Activated CD8-positive, alpha-beta memory T cell treated with anti-CD3 and anti-CD28 coated beads, Interleukin-2, amount 10 ng/mL, durations not matched to agents 7 days and 5 days (primary cell): ENCODE data around the gene TAF4. TPM values are rescaled to one million over a fixed set of nuclear protein-coding genes. Genes with fewer than 3 reads are reported as not detected.
"Not testable (repeated sequence)": the region's sequence is repeated elsewhere in the genome, so short reads cannot be mapped to it uniquely, and the experiment has no call there.

Source experiments
- ATAC-seq: fragments of 150-1000 bp; cut with Tn5 transposase; one replicate; pipeline ENCODE4 v1.10.0; 2021; ENCODE audit warnings: moderate library complexity
- CTCF ChIA-PET: fragments of 350-600 bp; sonication (Branson Sonifier 250); formaldehyde crosslinking; loops from one replicate; lab custom pipeline; 2021; ENCODE audit warnings: antibody characterized with exemption; lab: Charles Lee
- DNase-seq: peaks from one replicate; pipeline ENCODE4 v3.0.0-alpha.2; 2020
- H3K27ac Mint-ChIP-seq: one replicate; pipeline ENCODE4 v1.8.0; 2021; ENCODE audit warnings: mild to moderate bottlenecking, mixed read lengths
- H3K27me3 Mint-ChIP-seq: one replicate; pipeline ENCODE4 v1.8.0; 2021; ENCODE audit warnings: mixed read lengths
- H3K36me3 Mint-ChIP-seq: one replicate; pipeline ENCODE4 v1.8.0; 2021; ENCODE audit warnings: mild to moderate bottlenecking, mixed read lengths
- H3K4me1 Mint-ChIP-seq: one replicate; pipeline ENCODE4 v1.8.0; 2021; ENCODE audit warnings: mixed read lengths
- H3K4me3 Mint-ChIP-seq: one replicate; pipeline ENCODE4 v1.8.0; 2021; ENCODE audit warnings: mild to moderate bottlenecking, moderate library complexity, mixed read lengths
- H3K9me3 Mint-ChIP-seq: one replicate; pipeline ENCODE4 v1.8.0; 2022; ENCODE audit warnings: low read depth, mixed read lengths
- total RNA-seq, 2 experiments: library from RNA; stranded (reverse); gene quantifications; one replicate each; pipeline ENCODE4 v1.2.3, GENCODE V29; 2021

Gene TAF4
- total RNA-seq, 2 experiments from 2014 or later = 21.1 to 24.2 TPM

DNA sequence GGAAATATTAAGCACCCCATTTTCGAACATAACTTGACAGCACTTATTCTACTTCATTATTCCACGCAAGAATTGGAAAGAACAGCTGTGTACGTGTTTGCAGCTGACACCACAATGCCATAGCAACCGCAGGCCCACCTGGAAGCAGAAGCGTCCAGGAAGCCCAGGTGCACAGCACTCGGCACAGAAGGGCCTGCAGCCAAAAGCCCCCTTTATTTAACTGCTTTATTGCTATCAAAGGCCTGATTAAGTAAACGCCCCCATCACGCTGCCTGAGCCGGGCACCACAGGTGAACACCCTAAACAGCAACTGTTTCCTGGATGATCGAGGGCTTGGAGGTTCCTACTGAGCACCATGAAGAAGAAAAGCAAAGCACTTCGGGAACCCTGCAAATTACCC lies 6.3 kb downstream of the TAF4 start:
- no peak for ATAC-seq
- Mint-ChIP-seq H3K27ac (no peak overlapping the region), H3K9me3 (no peaks in the 10 kb centered on the region), H3K4me3 (no peak overlapping the region), H3K4me1 (peaks cover 25% of the 10 kb centered on the region), H3K27me3 (no peaks in the 10 kb centered on the region), H3K36me3 (peaks cover 5% of the 10 kb centered on the region)
- CTCF ChIA-PET = no interaction called here
- no peak for DNase-seq

DNA sequence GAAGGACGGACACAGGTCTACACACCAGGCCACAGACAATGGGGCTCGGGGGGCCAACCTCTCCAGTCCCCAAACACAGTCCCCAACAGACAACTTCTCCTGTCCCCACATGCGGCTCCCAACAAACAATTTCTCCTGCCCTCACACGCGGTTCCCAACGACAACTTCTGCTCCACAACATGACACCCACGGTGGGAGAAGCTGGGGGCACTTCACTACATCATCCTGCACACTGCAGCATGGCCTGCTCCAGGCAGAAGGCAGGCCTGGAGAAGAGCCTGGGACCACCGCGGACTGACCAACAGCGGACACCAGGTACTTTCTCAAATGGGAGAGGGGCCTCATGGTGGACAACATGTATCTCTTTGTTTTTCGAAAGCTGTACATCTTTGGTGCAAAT lies 6.7 kb downstream of the TAF4 start:
- H3K27ac Mint-ChIP-seq = no peak overlapping the region
- CTCF ChIA-PET = no interaction called here
- no peaks in the 10 kb centered on the region for H3K9me3 Mint-ChIP-seq
- DNase-seq = no peak
- peaks cover 4% of the 10 kb centered on the region for H3K36me3 Mint-ChIP-seq
- no peaks in the 10 kb centered on the region for H3K27me3 Mint-ChIP-seq
- ATAC-seq = no peak
- H3K4me3 Mint-ChIP-seq = no peak overlapping the region
- H3K4me1 Mint-ChIP-seq = peaks cover 22% of the 10 kb centered on the region

DNA sequence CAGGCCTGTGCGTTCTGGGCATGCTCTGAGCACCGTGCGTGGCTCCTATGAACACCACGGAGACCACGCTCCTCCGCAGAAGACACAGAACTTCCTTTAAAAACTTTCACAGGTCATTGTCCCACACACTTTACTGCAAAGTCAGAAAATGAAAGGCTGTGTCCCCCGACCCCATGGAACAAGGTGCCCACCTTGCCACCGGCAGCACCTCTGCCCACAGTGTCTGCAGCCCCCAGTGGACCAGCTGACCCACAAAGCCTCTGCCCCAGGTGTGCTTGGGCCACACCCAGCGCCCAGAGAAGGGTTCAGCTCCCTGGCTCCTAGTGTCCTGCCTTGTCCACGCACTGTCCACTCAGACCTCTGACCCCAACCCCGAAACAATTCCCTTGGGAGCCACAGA lies 8.7 kb downstream of the TAF4 start:
- no peak for DNase-seq
- CTCF ChIA-PET = no interaction called here
- Mint-ChIP-seq H3K27me3 (no peaks in the 10 kb centered on the region), H3K9me3 (no peaks in the 10 kb centered on the region), H3K4me1 (peaks cover 7% of the 10 kb centered on the region), H3K27ac (no peak overlapping the region), H3K36me3 (peaks cover 1% of the 10 kb centered on the region), H3K4me3 (no peak overlapping the region)
- ATAC-seq = no peak

DNA sequence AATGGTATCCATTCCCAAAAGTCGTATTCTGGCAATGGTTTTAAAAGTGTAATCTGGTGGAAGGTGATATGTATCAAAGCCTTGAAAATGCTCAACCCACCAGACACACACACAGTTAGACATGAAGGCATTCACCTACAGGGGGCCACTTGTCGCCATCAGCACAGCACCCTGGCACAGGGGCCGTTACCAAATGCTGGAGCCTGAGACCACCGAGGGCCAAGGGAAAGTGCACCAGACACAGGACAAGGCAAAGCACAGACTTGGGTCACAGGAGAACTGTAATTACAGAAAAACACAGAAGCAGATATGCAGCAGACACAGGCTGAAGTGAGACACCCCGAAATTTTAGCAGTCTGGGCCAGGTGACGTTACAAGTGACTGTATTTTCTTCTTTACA lies 9.3 kb downstream of the TAF4 start:
- Mint-ChIP-seq H3K4me1 (peaks cover 7% of the 10 kb centered on the region), H3K9me3 (no peaks in the 10 kb centered on the region), H3K36me3 (no peaks in the 10 kb centered on the region), H3K4me3 (no peak overlapping the region), H3K27me3 (no peaks in the 10 kb centered on the region), H3K27ac (no peak overlapping the region)
- no peak for ATAC-seq
- DNase-seq = no peak
- CTCF ChIA-PET = no interaction called here

DNA sequence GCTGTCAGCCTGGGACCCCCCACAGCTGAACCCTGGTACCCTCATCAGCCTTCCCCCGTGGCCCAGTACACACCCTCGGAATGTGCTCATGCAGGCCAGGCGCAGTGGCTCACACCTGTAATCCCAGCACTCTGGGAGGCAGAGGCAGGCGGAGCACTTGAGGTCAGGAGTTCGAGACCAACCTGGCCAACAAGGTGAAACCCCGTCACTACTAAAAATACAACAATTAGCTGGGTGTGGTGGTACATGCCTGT lies 9.9 kb downstream of the TAF4 start:
- H3K27ac Mint-ChIP-seq, H3K9me3 Mint-ChIP-seq, DNase-seq, H3K27me3 Mint-ChIP-seq, H3K4me1 Mint-ChIP-seq, H3K4me3 Mint-ChIP-seq, CTCF ChIA-PET, H3K36me3 Mint-ChIP-seq, ATAC-seq: not testable (repeated sequence)

DNA sequence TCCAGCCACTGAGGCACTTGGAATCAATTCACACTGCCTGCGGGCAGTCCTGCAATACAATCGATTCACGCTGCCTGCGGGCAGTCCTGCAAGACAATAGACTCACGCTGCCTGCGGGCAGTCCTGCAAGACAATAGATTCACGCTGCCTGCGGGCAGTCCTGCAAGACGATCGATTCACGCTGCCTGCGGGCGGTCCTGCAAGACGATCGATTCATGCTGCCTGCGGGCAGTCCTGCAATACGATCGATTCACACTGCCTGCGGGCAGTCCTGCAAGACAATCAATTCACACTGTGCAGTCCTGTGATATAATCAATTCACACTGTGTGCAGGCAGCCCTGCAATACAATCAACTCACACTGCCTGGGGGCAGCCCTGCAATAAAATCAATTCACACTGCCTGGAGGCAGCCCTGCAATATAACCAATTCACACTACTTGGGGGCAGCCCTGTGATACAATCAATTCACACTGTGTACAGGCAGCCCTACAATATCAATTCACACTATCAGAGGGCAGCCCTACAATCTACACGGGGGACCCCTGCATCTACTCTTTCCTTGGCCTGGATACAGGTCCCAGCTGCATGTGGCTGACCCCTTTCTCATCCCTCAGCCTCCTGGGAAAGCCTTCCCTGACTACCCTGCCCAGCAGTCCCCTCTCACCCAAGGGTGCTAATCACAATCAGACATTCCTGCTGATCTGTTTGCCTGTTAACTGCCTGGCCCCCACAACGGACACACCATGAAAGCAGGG lies 10.4 kb downstream of the TAF4 start:
- no peaks in the 10 kb centered on the region for H3K9me3 Mint-ChIP-seq
- no peaks in the 10 kb centered on the region for H3K27me3 Mint-ChIP-seq
- H3K4me3 Mint-ChIP-seq = no peak overlapping the region
- H3K27ac Mint-ChIP-seq = no peak overlapping the region
- no peak for ATAC-seq
- H3K36me3 Mint-ChIP-seq = no peaks in the 10 kb centered on the region
- peaks cover 7% of the 10 kb centered on the region for H3K4me1 Mint-ChIP-seq
- no peak for DNase-seq
- CTCF ChIA-PET = no interaction called here

DNA sequence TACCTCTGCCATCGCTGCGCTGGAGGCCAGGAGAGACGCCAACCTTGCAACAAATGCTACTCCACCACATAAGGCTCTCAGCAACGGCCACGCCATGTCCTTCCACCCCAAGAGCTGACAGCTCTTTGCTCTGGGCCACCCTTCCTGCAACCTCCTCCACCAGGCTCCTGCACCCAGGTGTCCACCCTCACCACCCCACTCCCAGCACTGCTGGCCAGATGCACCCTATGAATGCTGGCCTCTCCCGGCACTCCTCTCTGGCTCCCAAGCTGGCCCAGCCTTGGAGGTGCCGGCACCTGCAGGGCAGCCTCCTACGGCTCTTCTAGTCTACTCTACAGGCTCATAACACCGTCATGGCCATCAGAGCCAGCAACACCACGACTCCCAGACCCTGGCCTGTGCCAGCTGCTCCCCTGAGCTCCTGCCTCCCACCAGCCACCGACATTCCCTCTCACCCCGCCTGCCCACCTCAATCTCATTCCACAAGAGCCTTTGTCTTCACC lies 11.2 kb downstream of the TAF4 start:
- DNase-seq = no peak
- peaks cover 7% of the 10 kb centered on the region for H3K4me1 Mint-ChIP-seq
- H3K4me3 Mint-ChIP-seq = no peak overlapping the region
- H3K9me3 Mint-ChIP-seq = no peaks in the 10 kb centered on the region
- CTCF ChIA-PET = no interaction called here
- H3K27ac Mint-ChIP-seq = no peak overlapping the region
- no peak for ATAC-seq
- H3K36me3 Mint-ChIP-seq = no peaks in the 10 kb centered on the region
- no peaks in the 10 kb centered on the region for H3K27me3 Mint-ChIP-seq

DNA sequence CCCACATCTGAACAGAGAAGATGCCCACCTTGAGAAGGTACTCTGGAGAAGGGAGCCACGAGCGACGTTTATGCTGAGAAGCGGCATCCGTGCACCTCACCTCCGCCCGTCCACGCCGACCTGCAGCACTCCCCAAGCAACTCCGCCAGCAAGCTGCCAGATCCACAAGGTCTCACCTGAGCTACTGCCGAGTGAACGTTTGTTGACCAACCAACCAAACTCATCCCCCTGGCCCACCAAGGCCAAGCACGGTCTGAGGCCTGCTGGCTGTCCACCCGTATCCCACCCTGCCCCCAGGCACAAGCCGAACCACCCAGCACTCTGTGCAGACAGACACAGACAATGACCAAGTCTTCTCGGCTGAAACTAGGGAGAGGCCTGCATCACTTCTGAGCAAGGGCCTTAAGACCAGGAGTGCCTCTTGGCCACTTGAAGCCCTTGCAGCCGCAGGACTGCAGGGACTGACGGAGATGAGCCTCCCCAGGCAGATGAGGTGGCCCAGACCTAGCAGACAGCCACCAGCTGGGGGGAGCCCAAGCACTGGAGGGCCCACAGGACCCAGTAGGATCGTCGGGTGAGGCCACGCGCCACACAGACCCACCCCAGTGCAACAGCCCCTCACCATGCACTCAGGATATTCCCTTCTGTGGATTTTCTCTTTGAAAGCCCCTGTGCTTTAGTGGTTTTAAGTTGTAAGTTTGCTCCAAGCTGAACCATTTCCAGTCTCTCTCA lies 12.1 kb downstream of the TAF4 start:
- peaks cover 7% of the 10 kb centered on the region for H3K4me1 Mint-ChIP-seq

DNA sequence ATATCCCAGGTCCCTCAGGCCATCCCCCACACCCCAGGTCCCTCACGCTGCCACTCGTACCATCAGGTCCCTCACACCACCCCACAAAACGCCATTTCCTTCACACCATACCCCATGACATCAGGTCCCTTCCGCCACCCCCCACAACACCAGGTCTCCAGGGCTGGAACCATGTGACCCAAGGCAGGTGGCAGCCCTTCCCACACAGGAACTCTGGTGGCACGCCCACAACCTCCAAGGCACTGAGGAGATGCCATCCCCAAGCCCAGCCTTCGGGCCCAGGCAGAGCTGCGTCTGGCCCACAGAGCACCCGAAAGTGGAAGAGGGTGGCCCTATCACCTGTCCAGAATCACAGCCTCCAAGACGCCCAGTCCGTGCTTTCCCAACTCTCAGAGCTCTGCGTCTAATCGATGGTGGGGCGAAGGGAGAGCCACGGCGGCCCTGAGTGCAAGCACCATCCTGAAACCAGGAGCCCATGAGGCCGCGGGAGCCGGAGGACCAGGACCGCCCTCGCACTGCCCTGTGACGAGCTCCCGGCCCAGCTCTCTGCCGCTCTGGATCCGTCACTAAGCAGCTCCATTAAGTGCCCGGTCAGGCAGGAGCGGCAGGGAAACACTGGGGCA lies 12.7 kb downstream of the TAF4 start:
- ATAC-seq (no peak), DNase-seq (no peak)
- peaks cover 7% of the 10 kb centered on the region for H3K4me1 Mint-ChIP-seq
- H3K27me3 Mint-ChIP-seq = no peaks in the 10 kb centered on the region
- no peak overlapping the region for H3K27ac Mint-ChIP-seq
- H3K9me3 Mint-ChIP-seq = no peaks in the 10 kb centered on the region
- H3K4me3 Mint-ChIP-seq = no peak overlapping the region
- no peaks in the 10 kb centered on the region for H3K36me3 Mint-ChIP-seq
- CTCF ChIA-PET = interaction anchor here (1.4 kb wide), 1 partner anchor 42 kb away, joined by 3 read pairs; no protein-coding TSS in a partner anchor

More for the DNA sequence above, 12.1 kb downstream of the TAF4 start:
- H3K4me3 Mint-ChIP-seq = no peak overlapping the region
- CTCF ChIA-PET = interaction anchor here (1.4 kb wide), 1 partner anchor 43 kb away, joined by 3 read pairs; no protein-coding TSS in a partner anchor
- no peak overlapping the region for H3K27ac Mint-ChIP-seq
- no peak for DNase-seq
- no peak for ATAC-seq
- no peaks in the 10 kb centered on the region for H3K27me3 Mint-ChIP-seq
- no peaks in the 10 kb centered on the region for H3K36me3 Mint-ChIP-seq
- no peaks in the 10 kb centered on the region for H3K9me3 Mint-ChIP-seq

DNA sequence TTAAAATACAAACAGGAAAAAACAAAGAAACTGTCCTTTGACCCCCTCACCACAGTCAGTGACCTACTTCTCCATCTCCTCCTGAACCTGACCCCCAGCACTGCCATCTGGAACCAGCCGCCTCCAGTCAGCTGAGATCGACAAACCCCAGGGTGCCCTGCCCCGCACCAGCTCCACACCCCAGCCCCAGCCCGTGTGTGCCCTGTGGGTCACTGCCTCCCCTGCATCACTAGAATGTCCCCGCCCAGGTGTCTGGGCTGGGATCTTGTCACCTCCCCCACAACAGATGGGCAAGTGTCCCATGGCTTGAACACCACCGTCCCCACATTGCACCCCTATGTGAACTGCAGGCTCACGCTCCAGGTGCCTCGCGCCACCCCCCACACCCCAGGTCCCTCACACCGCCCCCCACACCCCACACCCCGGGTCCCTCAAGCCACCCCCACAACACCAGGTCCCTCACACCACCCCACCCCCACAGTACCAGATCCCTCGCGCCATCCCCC lies 13.3 kb downstream of the TAF4 start:
- CTCF ChIA-PET = no interaction called here

DNA sequence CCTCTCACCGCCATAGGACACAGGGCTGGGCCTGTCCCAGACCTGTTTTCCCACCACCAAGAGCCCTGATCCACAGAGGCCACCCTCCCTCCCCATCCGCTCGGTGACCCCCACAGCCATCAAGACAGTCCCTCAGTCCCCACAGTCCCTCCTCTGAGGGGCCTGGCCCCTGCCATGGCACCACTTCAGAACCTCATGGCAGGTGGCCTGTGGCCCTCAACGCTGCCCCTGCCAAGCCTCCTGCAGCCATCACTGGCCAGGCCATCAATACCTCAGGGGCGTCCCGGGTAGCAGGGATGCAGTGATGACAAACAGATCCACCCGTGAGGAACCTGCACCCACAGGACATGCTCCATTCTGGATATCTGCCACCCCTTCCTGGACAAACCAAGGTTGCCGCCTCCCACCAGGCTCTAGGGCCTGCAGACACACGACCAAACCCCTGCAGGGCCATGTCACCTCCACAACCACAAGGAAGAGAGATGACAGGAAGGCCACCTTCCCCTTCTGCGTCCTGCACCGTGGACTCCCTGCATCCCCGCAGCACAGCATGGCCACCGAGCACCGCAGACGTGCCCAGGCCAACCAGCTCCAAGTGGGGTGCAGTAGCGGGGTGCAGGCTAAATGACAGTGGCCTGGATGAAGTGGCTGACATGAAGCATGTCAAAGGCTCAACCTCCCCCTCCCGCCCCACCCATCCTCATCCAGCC lies 14.0 kb downstream of the TAF4 start:
- H3K9me3 Mint-ChIP-seq = no peaks in the 10 kb centered on the region
- H3K27me3 Mint-ChIP-seq = no peaks in the 10 kb centered on the region
- peaks cover 3% of the 10 kb centered on the region for H3K4me1 Mint-ChIP-seq
- no peaks in the 10 kb centered on the region for H3K36me3 Mint-ChIP-seq
- no peak for ATAC-seq
- H3K4me3 Mint-ChIP-seq = no peak overlapping the region
- H3K27ac Mint-ChIP-seq = no peak overlapping the region
- DNase-seq = no peak
- CTCF ChIA-PET = no interaction called here

More for the DNA sequence above, 13.3 kb downstream of the TAF4 start:
- no peak for ATAC-seq
- Mint-ChIP-seq H3K27me3 (no peaks in the 10 kb centered on the region), H3K27ac (no peak overlapping the region), H3K4me3 (no peak overlapping the region), H3K4me1 (peaks cover 7% of the 10 kb centered on the region), H3K36me3 (no peaks in the 10 kb centered on the region), H3K9me3 (no peaks in the 10 kb centered on the region)
- DNase-seq = no peak

DNA sequence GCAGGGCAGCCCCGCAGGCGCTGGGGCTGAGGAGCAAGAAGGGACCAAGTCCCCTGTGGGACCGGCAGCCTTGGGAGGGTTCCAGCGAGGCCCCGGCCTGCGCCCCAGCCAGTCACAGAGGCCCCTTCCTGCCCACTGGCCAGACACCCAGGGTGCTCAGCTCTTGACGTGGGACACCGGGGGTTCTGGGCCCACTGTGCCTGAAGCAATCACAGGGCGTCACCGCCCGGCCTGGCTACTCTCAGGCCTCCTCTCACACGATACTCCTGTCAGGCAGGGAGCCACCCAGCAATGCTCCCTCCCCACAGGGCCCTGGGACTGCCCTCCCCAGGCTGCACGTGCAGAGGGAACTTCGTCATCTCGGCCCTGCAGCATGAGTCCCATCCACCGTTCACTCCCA lies 14.5 kb downstream of the TAF4 start:
- no peaks in the 10 kb centered on the region for H3K27me3 Mint-ChIP-seq
- ATAC-seq (no peak), DNase-seq (no peak)
- H3K27ac Mint-ChIP-seq = no peak overlapping the region
- CTCF ChIA-PET = no interaction called here
- H3K9me3 Mint-ChIP-seq = no peaks in the 10 kb centered on the region
- no peaks in the 10 kb centered on the region for H3K36me3 Mint-ChIP-seq
- H3K4me1 Mint-ChIP-seq = no peaks in the 10 kb centered on the region
- no peak overlapping the region for H3K4me3 Mint-ChIP-seq
